HCT116 (cell line): ENCODE results near the gene PTPRC. TPM values are rescaled to one million over a fixed set of nuclear protein-coding genes. Genes with fewer than 3 reads are reported as not detected.

Experiments used
- ATAC-seq: fragments of 200-7000 bp; cut with Tn5 transposase; 2 replicates; pipeline ENCODE4 v1.9.1; 2020; ENCODE audit warnings: mild to moderate bottlenecking, moderate library complexity
- BruUV-seq: library from RNA; stranded (reverse); fragments of 400-500 nt; replicated peaks from 2 replicates; lab custom pipeline; 2021; lab: Mats Ljungman, UMichigan
- CTCF ChIA-PET: fragments of 300-600 bp; sonication (Branson Sonifier 250); formaldehyde crosslinking; loops from one replicate; lab custom pipeline; 2021; ENCODE audit warnings: antibody characterized with exemption; lab: Charles Lee
- POLR2A ChIA-PET: fragments of 300-600, 350-600 bp; sonication (Branson Sonifier 250); formaldehyde crosslinking; loops from one replicate; lab custom pipeline; 2021; ENCODE audit warnings: antibody characterized with exemption; lab: Charles Lee
- RAD21 ChIA-PET, 2 experiments: fragments of 300-600 bp; sonication (Branson Sonifier 250); formaldehyde crosslinking; loops; one replicate each; lab custom pipeline; 2023; ENCODE audit warnings: low total read pairs in 2 of 2; ENCODE audit not compliant: uncharacterized antibody in 2 of 2, unreplicated experiment in 2 of 2, low non-redundant PET in 1 of 2; lab: Charles Lee
- DNase-seq: peaks from one replicate; pipeline ENCODE4 v3.0.0-alpha.2; 2010; ENCODE audit warnings: low read depth, low spot score
- H2AFZ ChIP-seq: fragments of 200-600 bp; shearing (Covaris generic), sonication (generic); 2 replicates; pipeline ENCODE4 v1.6.1; 2017; ENCODE audit warnings: low read depth, mixed run types, mixed read lengths, antibody characterized with exemption, low read length; ENCODE audit not compliant: poor library complexity, severe bottlenecking
- H3K27ac ChIP-seq: 2 replicates; pipeline ENCODE4 v1.5.1; 2012; ENCODE audit warnings: low read depth, low read length
- H3K27me3 ChIP-seq: fragments of 200-600 bp; sonication (generic); 2 replicates; pipeline ENCODE4 v1.6.1; 2016; ENCODE audit warnings: mixed run types, low read length, mixed read lengths; ENCODE audit not compliant: insufficient read depth
- H3K36me3 ChIP-seq, 2 experiments: fragments of 200-500 bp in 1 of 2; fragments of 200-600 bp in 1 of 2; sonication (Bioruptor generic) in 1 of 2; sonication (generic) in 1 of 2; 2 replicates each; pipeline versions ENCODE4 v1.5.1 to v1.6.1; 2014 to 2016; ENCODE audit warnings: low read length in 2 of 2, inconsistent platforms in 1 of 2, mixed read lengths in 1 of 2, mixed run types in 1 of 2; ENCODE audit not compliant: insufficient read depth in 2 of 2, control insufficient read depth in 1 of 2
- H3K4me1 ChIP-seq, 2 experiments: fragments of 200-600 bp in 1 of 2; sonication (generic) in 1 of 2; 2 replicates each; pipeline versions ENCODE4 v1.5.1 to v1.6.1; 2012 to 2017; ENCODE audit warnings: low read length in 2 of 2, inconsistent platforms in 1 of 2, mild to moderate bottlenecking in 1 of 2, mixed read lengths in 1 of 2, mixed run types in 1 of 2, moderate library complexity in 1 of 2; ENCODE audit not compliant: insufficient read depth in 2 of 2, control insufficient read depth in 1 of 2
- H3K4me2 ChIP-seq: fragments of 200-600 bp; sonication (generic); 2 replicates; pipeline ENCODE4 v1.6.1; 2017; ENCODE audit warnings: mixed run types, low read length, mixed read lengths
- H3K4me3 ChIP-seq, 2 experiments: fragments of 200-600 bp in 1 of 2; sonication (generic) in 1 of 2; replicated peaks in 1 of 2; 2 replicates each; pipeline ENCODE4 v1.5.1; 2011 to 2016; ENCODE audit warnings: low read length in 2 of 2, control low read depth in 1 of 2, low read depth in 1 of 2, mild to moderate bottlenecking in 1 of 2, mixed read lengths in 1 of 2, mixed run types in 1 of 2
- H3K79me2 ChIP-seq: fragments of 200-600 bp; sonication (generic); 2 replicates; pipeline ENCODE4 v1.6.1; 2017; ENCODE audit warnings: mild to moderate bottlenecking, mixed run types, low read length, moderate library complexity, mixed read lengths; ENCODE audit not compliant: insufficient read depth
- H3K9ac ChIP-seq: fragments of 200-600 bp; sonication (generic); 2 replicates; pipeline ENCODE4 v1.6.1; 2016; ENCODE audit warnings: low read length, mixed read lengths
- H3K9me2 ChIP-seq: fragments of 200-600 bp; sonication (generic), shearing (Covaris generic); 2 replicates; pipeline ENCODE4 v1.6.1; 2017; ENCODE audit warnings: mixed run types, mild to moderate bottlenecking, moderate library complexity; ENCODE audit not compliant: insufficient read depth
- H3K9me3 ChIP-seq, 2 experiments: fragments of 200-500 bp in 1 of 2; fragments of 200-600 bp in 1 of 2; sonication (Bioruptor generic) in 1 of 2; sonication (generic) in 1 of 2; 2 replicates each; pipeline ENCODE4 v1.6.1; 2014 to 2017; ENCODE audit warnings: low read length in 2 of 2, mixed read lengths in 2 of 2, inconsistent platforms in 1 of 2, low read depth in 1 of 2, mild to moderate bottlenecking in 1 of 2, mixed run types in 1 of 2, moderate library complexity in 1 of 2; ENCODE audit not compliant: control insufficient read depth in 1 of 2, insufficient read depth in 1 of 2
- H4K20me1 ChIP-seq: fragments of 200-600 bp; sonication (generic), shearing (Covaris generic); 2 replicates; pipeline ENCODE4 v1.6.1; 2017; ENCODE audit warnings: mixed run types, mild to moderate bottlenecking, moderate library complexity; ENCODE audit not compliant: insufficient read depth
- ATF3 ChIP-seq: IDR thresholded peaks from 2 replicates; pipeline ENCODE4 v1.6.1; 2012
- CBX3 ChIP-seq: IDR thresholded peaks from 2 replicates; pipeline ENCODE4 v1.6.1; 2012; ENCODE audit warnings: low read depth
- CTCF ChIP-seq, 3 experiments: fragments of 200-600 bp in 1 of 3; sonication (generic) in 1 of 3; IDR thresholded peaks in 2 of 3; conservative IDR thresholded peaks in 1 of 3; 2 replicates each; pipeline ENCODE4 v1.5.1; 2012 to 2017; ENCODE audit warnings: low read depth in 2 of 3, low read length in 2 of 3, antibody characterized with exemption in 1 of 3, borderline replicate concordance in 1 of 3, control low read depth in 1 of 3, mild to moderate bottlenecking in 1 of 3, mixed read lengths in 1 of 3, mixed run types in 1 of 3, moderate library complexity in 1 of 3; ENCODE audit not compliant: insufficient read depth in 1 of 3
- EGR1 ChIP-seq: IDR thresholded peaks from 2 replicates; pipeline ENCODE4 v1.6.1; 2012; ENCODE audit warnings: low read depth
- REST ChIP-seq: IDR thresholded peaks from 2 replicates; pipeline ENCODE4 v1.6.1; 2012; ENCODE audit warnings: low read depth
- SIN3A ChIP-seq: IDR thresholded peaks from 2 replicates; pipeline ENCODE4 v1.6.1; 2012; ENCODE audit warnings: low read depth
- SP1 ChIP-seq: IDR thresholded peaks from 2 replicates; pipeline ENCODE4 v1.6.1; 2012; ENCODE audit warnings: low read depth
- YY1 ChIP-seq: IDR thresholded peaks from 2 replicates; pipeline ENCODE4 v1.6.1; 2011; ENCODE audit warnings: low read length, low read depth, moderate library complexity, mild to moderate bottlenecking; ENCODE audit not compliant: insufficient replicate concordance; ENCODE audit errors: extremely low read depth
- ZBTB33 ChIP-seq: IDR thresholded peaks from 2 replicates; pipeline ENCODE4 v1.6.1; 2011; ENCODE audit warnings: mild to moderate bottlenecking, low read length, moderate library complexity; ENCODE audit not compliant: insufficient replicate concordance; ENCODE audit errors: extremely low read depth
- ZFX ChIP-seq: fragments of 450-650 bp; IDR thresholded peaks from 2 replicates; pipeline ENCODE4 v1.6.1; 2017
- ZNF274 ChIP-seq: fragments of 200-500 bp; sonication (Bioruptor generic); IDR thresholded peaks from 2 replicates; pipeline ENCODE4 v1.6.1; 2014; ENCODE audit warnings: mild to moderate bottlenecking, low read depth, low read length, inconsistent platforms
- intact Hi-C: fragments of 100-400 bp; cut with micrococcal nuclease; formaldehyde crosslinking; loops from 2 replicates; pipeline ENCODE4 v1.10.0; 2022
- total RNA-seq: library from RNA; stranded (reverse); gene quantifications from one replicate; pipeline ENCODE4 v1.2.1, GENCODE V29; 2021; ENCODE audit not compliant: unreplicated experiment

PTPRC gene
- total RNA-seq, 1 experiment from 2014 or later, result 1.2 TPM

- RAD21 ChIA-PET, result no interaction called here
- no peaks in the 10 kb centered on the region for H4K20me1 ChIP-seq
- no peak for ATAC-seq
- no peak overlapping the region for H3K4me2 ChIP-seq
- TF ChIP-seq EGR1 (no peak), CBX3 (no peak), SP1 (no peak), ZNF274 (no peak), CTCF (IDR thresholded peaks at IDR 0.05 in 2 of 3, conservative IDR thresholded peaks at IDR 0.05 in 1 of 3; ENCODE audit: borderline replicate concordance in 1 of 3, insufficient read depth in 1 of 3, low read depth in 2 of 3, low read length in 2 of 3) (no peak), ZFX (no peak), YY1 (no peak), ZBTB33 (no peak), ATF3 (no peak), REST (no peak), SIN3A (no peak)
- TF ChIP-seq, all 23 proteins: peak for 0
- Histone ChIP-seq H3K4me3 (no peak overlapping the region), H3K9me3 (no peaks in the 10 kb centered on the region), H3K27me3 (no peaks in the 10 kb centered on the region), H3K4me1 (no peaks in the 10 kb centered on the region), H3K79me2 (no peaks in the 10 kb centered on the region), H2AFZ (no peak overlapping the region), H3K36me3 (no peaks in the 10 kb centered on the region), H3K9me2 (no peaks in the 10 kb centered on the region), H3K27ac (no peak overlapping the region), H3K9ac (no peak overlapping the region)
- no peak for DNase-seq
- BruUV-seq, result no TSS peak
- ChIA-PET CTCF (no interaction called here), POLR2A (no interaction called here)
- intact Hi-C loops, result loop anchor here (10.0 kb wide), 1 partner anchor 1765 kb away; no protein-coding TSS in a partner anchor
Measured at GRCh38 chr1:198750081-198750480, 111.2 kb downstream of the PTPRC start.
